ENCODE measurements around the gene OTX2. TPM values are rescaled to one million over a fixed set of nuclear protein-coding genes. Genes with fewer than 3 reads are reported as not detected.

OTX2 gene
- total RNA-seq, 1 donor from 2014 or later, result 0.27 TPM

DNA sequence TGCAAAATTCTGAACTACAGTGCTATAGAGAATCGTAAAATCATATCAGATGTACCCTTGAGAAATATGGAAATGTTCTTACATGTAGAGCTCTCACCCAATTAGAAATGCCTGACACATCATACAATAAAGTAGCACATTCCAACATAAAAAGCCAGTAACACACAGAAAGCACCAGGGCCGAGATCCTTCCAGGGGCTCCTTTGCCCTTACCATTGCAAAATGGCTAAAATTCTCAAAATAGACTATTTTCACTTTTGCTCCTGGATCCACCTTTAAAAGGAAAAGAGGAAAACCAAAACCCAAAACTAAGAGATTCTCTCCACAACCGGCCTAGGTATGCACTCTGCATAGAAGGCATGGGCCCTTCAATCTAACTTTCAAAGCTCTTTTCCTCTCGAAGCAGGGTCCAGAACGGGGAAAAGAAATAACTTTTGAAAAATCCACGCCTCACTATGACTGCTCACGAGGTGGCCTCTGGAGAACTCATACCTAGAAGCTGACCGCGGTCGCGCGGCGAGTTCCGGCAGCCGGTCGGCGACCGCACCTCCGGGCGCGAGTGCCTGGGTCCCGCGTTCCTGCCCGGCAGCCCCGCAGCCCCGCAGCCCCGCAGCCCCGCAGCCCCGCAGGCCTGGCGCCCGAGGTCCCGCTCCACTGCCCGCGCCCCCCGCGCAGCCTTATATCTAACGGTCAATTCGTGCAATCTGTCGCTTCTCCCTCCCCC lies 2.7 kb downstream of the OTX2 start:
- Mint-ChIP-seq H3K4me3 (no peak overlapping the region), H3K9me3 (no peaks in the 10 kb centered on the region), H3K4me1 (peaks cover 8% of the 10 kb centered on the region), H3K27me3 (ENCODE audit: low read depth) (peaks cover 97% of the 10 kb centered on the region), H3K36me3 (no peaks in the 10 kb centered on the region), H3K27ac (no peak overlapping the region)
- DNase-seq (ENCODE audit: low spot score in 2 of 2, unreplicated experiment in 2 of 2), result no peak
- TF ChIP-seq, protein P1, sequence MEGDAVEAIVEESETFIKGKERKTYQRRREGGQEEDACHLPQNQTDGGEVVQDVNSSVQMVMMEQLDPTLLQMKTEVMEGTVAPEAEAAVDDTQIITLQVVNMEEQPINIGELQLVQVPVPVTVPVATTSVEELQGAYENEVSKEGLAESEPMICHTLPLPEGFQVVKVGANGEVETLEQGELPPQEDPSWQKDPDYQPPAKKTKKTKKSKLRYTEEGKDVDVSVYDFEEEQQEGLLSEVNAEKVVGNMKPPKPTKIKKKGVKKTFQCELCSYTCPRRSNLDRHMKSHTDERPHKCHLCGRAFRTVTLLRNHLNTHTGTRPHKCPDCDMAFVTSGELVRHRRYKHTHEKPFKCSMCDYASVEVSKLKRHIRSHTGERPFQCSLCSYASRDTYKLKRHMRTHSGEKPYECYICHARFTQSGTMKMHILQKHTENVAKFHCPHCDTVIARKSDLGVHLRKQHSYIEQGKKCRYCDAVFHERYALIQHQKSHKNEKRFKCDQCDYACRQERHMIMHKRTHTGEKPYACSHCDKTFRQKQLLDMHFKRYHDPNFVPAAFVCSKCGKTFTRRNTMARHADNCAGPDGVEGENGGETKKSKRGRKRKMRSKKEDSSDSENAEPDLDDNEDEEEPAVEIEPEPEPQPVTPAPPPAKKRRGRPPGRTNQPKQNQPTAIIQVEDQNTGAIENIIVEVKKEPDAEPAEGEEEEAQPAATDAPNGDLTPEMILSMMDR (IDR thresholded peaks at IDR 0.05; ENCODE audit: unreplicated experiment), result no peak

DNA sequence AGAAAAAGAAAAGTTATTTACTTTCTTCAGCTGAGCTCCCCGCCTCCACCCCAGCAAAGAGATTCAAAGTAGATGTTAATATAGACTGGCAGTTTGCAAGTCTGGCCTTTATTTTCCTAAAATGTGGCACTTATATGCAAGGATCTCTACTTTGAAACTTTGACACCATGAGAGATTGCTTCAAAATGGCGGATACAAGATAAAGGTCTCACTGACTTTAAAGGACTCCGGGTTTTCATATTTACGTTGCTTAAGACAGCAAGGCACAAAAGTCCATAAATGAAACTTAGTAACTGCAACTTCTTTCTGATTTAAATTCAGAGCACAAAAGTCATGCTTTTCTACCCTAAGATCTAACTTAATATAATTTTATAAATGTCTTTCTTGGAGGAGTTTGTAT lies 3.5 kb downstream of the OTX2 start:
- Mint-ChIP-seq H3K4me3 (no peak overlapping the region), H3K27me3 (ENCODE audit: low read depth) (peaks cover 99% of the 10 kb centered on the region), H3K4me1 (peaks cover 8% of the 10 kb centered on the region), H3K36me3 (no peaks in the 10 kb centered on the region), H3K27ac (no peak overlapping the region), H3K9me3 (no peaks in the 10 kb centered on the region)
- TF ChIP-seq, protein P1 (IDR thresholded peaks at IDR 0.05; ENCODE audit: unreplicated experiment), result no peak
- DNase-seq (ENCODE audit: low spot score in 2 of 2, unreplicated experiment in 2 of 2), result no peak

DNA sequence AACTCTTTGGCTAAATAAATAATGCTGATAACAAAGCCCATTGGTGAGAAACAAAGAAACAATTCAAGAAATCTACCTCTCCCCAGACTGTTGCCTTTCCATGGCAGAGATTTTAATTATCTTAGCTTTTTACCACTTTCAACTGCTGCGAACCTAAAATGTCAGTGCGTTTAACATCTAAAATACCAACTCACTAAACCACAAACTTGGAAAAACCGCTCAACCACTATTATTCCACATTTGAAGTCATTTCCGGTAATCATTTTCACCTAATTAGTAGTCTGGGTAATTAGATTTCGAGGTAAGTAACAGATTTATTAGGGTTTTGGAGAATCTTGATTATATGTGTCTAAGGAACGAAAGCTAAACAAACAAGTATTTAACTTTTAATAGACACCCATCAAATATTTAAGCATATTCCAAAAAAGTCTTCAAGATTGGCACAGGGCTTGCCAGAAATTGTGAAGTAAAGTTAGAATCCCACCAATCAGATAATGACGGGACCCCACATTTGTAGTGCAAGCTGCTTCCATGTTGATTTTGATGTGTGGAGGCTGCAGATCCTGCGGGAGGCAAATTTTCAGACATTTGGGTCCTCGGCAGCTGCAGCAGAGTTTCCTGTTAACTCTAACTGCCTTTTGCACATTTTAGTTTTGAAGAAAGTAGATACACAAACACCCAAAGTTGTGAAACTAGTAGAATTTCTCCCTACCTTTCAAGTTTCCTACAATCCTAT lies 4.1 kb downstream of the OTX2 start:
- H3K9me3 Mint-ChIP-seq, result no peaks in the 10 kb centered on the region

DNA sequence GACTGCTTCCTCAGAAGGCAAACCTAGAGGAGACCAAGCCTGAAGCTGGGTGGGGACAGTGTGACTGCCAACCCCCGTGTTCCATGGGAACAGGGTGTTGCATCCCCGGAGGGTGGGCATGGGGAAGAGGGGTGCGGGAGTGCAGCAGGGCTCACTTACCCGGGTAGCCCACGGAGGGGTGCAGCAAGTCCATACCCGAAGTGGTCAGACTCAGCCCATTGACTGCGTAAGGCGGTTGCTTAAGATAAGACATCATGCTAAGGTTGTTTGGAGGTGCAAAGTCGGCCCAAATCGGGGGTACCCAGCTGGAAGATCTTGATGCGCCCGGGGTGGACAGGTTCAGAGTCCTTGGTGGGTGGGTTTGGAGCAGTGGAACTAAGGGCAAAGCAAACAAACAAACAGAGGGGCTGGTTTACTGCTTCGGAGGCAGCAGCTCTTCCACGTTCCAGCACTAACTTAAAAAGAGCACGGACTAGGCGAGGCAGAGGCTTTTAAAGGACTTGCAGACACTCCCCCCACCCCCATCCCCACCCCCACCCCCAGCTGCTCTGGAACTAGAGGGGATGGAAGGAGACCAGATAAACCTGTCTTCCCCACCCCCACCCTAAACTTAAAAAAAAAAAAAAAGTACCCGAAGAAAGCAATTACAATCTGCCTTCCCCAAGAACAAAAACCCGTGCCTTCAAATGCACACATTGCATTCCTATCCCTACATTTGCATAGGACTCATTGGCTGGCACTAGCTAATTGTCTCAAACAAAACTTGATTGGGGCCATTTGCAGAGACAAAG lies 4.9 kb downstream of the OTX2 start:
- Mint-ChIP-seq H3K27me3 (ENCODE audit: low read depth) (peaks cover 99% of the 10 kb centered on the region), H3K36me3 (no peaks in the 10 kb centered on the region), H3K9me3 (no peaks in the 10 kb centered on the region), H3K4me3 (no peak overlapping the region), H3K27ac (no peak overlapping the region), H3K4me1 (peaks cover 8% of the 10 kb centered on the region)
- no peak for DNase-seq (ENCODE audit: low spot score in 2 of 2, unreplicated experiment in 2 of 2)
- TF ChIP-seq, protein P1 (IDR thresholded peaks at IDR 0.05; ENCODE audit: unreplicated experiment), result no peak

More for the DNA sequence above, 4.1 kb downstream of the OTX2 start:
- Mint-ChIP-seq H3K27me3 (ENCODE audit: low read depth) (peaks cover 99% of the 10 kb centered on the region), H3K27ac (no peak overlapping the region), H3K4me1 (peaks cover 8% of the 10 kb centered on the region), H3K4me3 (no peak overlapping the region), H3K36me3 (no peaks in the 10 kb centered on the region)
- DNase-seq (ENCODE audit: low spot score in 2 of 2, unreplicated experiment in 2 of 2), result no peak
- TF ChIP-seq, protein P1 (IDR thresholded peaks at IDR 0.05; ENCODE audit: unreplicated experiment), result no peak

- TF ChIP-seq, protein P1 (IDR thresholded peaks at IDR 0.05; ENCODE audit: unreplicated experiment), result no peak
- DNase-seq (ENCODE audit: low spot score in 2 of 2, unreplicated experiment in 2 of 2), result no peak
- H3K4me3 Mint-ChIP-seq, result no peak overlapping the region
- no peak overlapping the region for H3K27ac Mint-ChIP-seq
- H3K4me1 Mint-ChIP-seq, result peaks cover 6% of the 10 kb centered on the region
- H3K27me3 Mint-ChIP-seq (ENCODE audit: low read depth), result peaks cover 99% of the 10 kb centered on the region
- H3K36me3 Mint-ChIP-seq, result no peaks in the 10 kb centered on the region
- no peaks in the 10 kb centered on the region for H3K9me3 Mint-ChIP-seq
These were observed 6.3 kb downstream of the OTX2 start for GRCh38 chr14:56803816-56804535.
